Measurements from ENCODE around the gene FAAP20.

DNA sequence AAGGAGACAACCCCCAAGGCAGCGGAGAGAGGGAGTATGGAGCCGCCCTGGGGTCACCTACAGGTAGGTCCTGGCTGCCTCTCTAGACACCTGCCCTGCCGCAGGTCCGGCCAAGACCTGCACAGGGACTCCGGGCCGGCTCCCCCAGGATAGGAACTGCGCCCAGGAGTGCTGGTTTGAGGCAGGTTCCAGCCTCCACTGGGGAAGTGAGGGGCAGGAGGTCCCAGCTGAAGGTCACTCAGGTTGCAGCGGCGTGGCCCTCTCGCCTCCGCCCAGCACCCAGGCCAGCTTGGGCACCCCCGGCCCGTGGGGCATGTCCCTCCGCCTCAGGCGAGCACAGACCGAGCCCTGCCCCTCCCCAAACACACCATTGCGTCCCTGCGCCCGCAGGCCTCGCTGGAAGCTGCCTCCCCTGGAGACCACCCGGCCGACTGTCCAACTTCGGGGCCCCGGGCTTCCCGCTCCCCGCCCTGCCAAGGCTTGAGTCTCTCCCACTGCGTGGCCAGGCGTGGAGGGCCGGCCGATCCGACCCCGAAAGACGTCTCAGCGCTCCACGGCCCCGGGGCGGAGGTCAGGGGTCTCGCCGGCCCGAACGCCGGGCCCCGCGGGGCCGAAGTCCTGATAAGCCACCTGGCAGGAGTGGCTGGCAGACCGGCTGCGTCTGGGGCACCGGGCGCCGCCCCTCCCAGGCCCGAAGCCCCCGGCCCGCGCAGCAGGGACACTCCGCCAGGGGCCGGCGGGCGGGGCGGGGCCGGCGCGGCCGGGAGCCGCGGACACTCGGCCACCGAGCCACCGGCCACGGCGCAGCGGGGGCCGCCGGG, 32.2 kb upstream of the FAAP20 start:
- no peak for TF ChIP-seq EP300 (IDR thresholded peaks at IDR 0.05; ENCODE audit: borderline replicate concordance in 1 of 2, control insufficient read depth in 1 of 2, low read depth in 2 of 2, low read length in 2 of 2)
- no peak for TF ChIP-seq CBX3 (IDR thresholded peaks at IDR 0.05; ENCODE audit: borderline replicate concordance, low read depth)
- TF ChIP-seq TAF1 (IDR thresholded peaks at IDR 0.05; ENCODE audit: borderline replicate concordance, low read depth, low read length), result no peak
- no peak for TF ChIP-seq NFIC (IDR thresholded peaks at IDR 0.05; ENCODE audit: low read depth, low read length)
- no peak for TF ChIP-seq SIX5 (IDR thresholded peaks at IDR 0.05; ENCODE audit: low read depth, low read length, severe bottlenecking)
- TF ChIP-seq EZH2 (IDR thresholded peaks at IDR 0.05; ENCODE audit: borderline replicate concordance, control insufficient read depth, low read depth, low read length), result no peak
- no peak for TF ChIP-seq ZNF384 (IDR thresholded peaks at IDR 0.05; ENCODE audit: borderline replicate concordance, low read depth, low read length)
- TF ChIP-seq, protein P1, sequence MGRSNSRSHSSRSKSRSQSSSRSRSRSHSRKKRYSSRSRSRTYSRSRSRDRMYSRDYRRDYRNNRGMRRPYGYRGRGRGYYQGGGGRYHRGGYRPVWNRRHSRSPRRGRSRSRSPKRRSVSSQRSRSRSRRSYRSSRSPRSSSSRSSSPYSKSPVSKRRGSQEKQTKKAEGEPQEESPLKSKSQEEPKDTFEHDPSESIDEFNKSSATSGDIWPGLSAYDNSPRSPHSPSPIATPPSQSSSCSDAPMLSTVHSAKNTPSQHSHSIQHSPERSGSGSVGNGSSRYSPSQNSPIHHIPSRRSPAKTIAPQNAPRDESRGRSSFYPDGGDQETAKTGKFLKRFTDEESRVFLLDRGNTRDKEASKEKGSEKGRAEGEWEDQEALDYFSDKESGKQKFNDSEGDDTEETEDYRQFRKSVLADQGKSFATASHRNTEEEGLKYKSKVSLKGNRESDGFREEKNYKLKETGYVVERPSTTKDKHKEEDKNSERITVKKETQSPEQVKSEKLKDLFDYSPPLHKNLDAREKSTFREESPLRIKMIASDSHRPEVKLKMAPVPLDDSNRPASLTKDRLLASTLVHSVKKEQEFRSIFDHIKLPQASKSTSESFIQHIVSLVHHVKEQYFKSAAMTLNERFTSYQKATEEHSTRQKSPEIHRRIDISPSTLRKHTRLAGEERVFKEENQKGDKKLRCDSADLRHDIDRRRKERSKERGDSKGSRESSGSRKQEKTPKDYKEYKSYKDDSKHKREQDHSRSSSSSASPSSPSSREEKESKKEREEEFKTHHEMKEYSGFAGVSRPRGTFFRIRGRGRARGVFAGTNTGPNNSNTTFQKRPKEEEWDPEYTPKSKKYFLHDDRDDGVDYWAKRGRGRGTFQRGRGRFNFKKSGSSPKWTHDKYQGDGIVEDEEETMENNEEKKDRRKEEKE (IDR thresholded peaks at IDR 0.05), result no peak
- no peak for TF ChIP-seq TBL1XR1 (IDR thresholded peaks at IDR 0.05; ENCODE audit: low read depth, low read length)
- TF ChIP-seq, protein P2, sequence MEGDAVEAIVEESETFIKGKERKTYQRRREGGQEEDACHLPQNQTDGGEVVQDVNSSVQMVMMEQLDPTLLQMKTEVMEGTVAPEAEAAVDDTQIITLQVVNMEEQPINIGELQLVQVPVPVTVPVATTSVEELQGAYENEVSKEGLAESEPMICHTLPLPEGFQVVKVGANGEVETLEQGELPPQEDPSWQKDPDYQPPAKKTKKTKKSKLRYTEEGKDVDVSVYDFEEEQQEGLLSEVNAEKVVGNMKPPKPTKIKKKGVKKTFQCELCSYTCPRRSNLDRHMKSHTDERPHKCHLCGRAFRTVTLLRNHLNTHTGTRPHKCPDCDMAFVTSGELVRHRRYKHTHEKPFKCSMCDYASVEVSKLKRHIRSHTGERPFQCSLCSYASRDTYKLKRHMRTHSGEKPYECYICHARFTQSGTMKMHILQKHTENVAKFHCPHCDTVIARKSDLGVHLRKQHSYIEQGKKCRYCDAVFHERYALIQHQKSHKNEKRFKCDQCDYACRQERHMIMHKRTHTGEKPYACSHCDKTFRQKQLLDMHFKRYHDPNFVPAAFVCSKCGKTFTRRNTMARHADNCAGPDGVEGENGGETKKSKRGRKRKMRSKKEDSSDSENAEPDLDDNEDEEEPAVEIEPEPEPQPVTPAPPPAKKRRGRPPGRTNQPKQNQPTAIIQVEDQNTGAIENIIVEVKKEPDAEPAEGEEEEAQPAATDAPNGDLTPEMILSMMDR (IDR thresholded peaks at IDR 0.05 in 2 of 3, conservative IDR thresholded peaks at IDR 0.05 in 1 of 3; ENCODE audit: control insufficient read depth in 2 of 3, extremely low read depth in 1 of 3, insufficient read depth in 1 of 3, low read depth in 3 of 3, low read length in 3 of 3), result no peak
- TF ChIP-seq, protein P3, sequence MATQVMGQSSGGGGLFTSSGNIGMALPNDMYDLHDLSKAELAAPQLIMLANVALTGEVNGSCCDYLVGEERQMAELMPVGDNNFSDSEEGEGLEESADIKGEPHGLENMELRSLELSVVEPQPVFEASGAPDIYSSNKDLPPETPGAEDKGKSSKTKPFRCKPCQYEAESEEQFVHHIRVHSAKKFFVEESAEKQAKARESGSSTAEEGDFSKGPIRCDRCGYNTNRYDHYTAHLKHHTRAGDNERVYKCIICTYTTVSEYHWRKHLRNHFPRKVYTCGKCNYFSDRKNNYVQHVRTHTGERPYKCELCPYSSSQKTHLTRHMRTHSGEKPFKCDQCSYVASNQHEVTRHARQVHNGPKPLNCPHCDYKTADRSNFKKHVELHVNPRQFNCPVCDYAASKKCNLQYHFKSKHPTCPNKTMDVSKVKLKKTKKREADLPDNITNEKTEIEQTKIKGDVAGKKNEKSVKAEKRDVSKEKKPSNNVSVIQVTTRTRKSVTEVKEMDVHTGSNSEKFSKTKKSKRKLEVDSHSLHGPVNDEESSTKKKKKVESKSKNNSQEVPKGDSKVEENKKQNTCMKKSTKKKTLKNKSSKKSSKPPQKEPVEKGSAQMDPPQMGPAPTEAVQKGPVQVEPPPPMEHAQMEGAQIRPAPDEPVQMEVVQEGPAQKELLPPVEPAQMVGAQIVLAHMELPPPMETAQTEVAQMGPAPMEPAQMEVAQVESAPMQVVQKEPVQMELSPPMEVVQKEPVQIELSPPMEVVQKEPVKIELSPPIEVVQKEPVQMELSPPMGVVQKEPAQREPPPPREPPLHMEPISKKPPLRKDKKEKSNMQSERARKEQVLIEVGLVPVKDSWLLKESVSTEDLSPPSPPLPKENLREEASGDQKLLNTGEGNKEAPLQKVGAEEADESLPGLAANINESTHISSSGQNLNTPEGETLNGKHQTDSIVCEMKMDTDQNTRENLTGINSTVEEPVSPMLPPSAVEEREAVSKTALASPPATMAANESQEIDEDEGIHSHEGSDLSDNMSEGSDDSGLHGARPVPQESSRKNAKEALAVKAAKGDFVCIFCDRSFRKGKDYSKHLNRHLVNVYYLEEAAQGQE (IDR thresholded peaks at IDR 0.05; ENCODE audit: low read depth, low read length), result no peak
- TF ChIP-seq, protein P4, sequence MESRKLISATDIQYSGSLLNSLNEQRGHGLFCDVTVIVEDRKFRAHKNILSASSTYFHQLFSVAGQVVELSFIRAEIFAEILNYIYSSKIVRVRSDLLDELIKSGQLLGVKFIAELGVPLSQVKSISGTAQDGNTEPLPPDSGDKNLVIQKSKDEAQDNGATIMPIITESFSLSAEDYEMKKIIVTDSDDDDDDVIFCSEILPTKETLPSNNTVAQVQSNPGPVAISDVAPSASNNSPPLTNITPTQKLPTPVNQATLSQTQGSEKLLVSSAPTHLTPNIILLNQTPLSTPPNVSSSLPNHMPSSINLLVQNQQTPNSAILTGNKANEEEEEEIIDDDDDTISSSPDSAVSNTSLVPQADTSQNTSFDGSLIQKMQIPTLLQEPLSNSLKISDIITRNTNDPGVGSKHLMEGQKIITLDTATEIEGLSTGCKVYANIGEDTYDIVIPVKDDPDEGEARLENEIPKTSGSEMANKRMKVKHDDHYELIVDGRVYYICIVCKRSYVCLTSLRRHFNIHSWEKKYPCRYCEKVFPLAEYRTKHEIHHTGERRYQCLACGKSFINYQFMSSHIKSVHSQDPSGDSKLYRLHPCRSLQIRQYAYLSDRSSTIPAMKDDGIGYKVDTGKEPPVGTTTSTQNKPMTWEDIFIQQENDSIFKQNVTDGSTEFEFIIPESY (IDR thresholded peaks at IDR 0.05), result no peak
- no peak for TF ChIP-seq ZBED1 (IDR thresholded peaks at IDR 0.05; ENCODE audit: borderline replicate concordance)
- TF ChIP-seq ZSCAN29 (IDR thresholded peaks at IDR 0.05), result no peak

Measured in GM12878 (cell line).